GM13976 (cell line): ENCODE data around the gene PARD3.

ENCODE experiments used
- DNase-seq: peaks from one replicate; pipeline ENCODE4 v3.0.0; 2012; ENCODE audit warnings: low spot score
- in situ Hi-C: fragments of 300-500 bp; cut with MboI; formaldehyde crosslinking; loops from one replicate; pipeline ENCODE4 v1.12.0; 2022; ENCODE audit warnings: low sequenced_read_pairs, mixed read lengths, inconsistent platforms; ENCODE audit not compliant: unreplicated experiment
- TF ChIP-seq, protein P1 (sequence below): IDR thresholded peaks from 2 replicates; pipeline ENCODE4 v1.5.1; 2012; ENCODE audit warnings: borderline replicate concordance, mild to moderate bottlenecking; ENCODE audit not compliant: insufficient read depth; ENCODE audit errors: extremely low read depth, missing control alignments, control extremely low read depth

PARD3 gene

GRCh38 chr10:34185998-34186397 is 629.1 kb downstream of the PARD3 start:
- in situ Hi-C loops = no loop called here
- TF ChIP-seq, protein P1, sequence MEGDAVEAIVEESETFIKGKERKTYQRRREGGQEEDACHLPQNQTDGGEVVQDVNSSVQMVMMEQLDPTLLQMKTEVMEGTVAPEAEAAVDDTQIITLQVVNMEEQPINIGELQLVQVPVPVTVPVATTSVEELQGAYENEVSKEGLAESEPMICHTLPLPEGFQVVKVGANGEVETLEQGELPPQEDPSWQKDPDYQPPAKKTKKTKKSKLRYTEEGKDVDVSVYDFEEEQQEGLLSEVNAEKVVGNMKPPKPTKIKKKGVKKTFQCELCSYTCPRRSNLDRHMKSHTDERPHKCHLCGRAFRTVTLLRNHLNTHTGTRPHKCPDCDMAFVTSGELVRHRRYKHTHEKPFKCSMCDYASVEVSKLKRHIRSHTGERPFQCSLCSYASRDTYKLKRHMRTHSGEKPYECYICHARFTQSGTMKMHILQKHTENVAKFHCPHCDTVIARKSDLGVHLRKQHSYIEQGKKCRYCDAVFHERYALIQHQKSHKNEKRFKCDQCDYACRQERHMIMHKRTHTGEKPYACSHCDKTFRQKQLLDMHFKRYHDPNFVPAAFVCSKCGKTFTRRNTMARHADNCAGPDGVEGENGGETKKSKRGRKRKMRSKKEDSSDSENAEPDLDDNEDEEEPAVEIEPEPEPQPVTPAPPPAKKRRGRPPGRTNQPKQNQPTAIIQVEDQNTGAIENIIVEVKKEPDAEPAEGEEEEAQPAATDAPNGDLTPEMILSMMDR = no peak
- no peak for DNase-seq

GRCh38 chr10:34184939-34185386 is 630.1 kb downstream of the PARD3 start:
- TF ChIP-seq, protein P1 = no peak
- in situ Hi-C loops = no loop called here
- DNase-seq = no peak

GRCh38 chr10:34184397-34184796 is 630.7 kb downstream of the PARD3 start:
- TF ChIP-seq, protein P1 = no peak
- DNase-seq = no peak
- in situ Hi-C loops = no loop called here

DNA sequence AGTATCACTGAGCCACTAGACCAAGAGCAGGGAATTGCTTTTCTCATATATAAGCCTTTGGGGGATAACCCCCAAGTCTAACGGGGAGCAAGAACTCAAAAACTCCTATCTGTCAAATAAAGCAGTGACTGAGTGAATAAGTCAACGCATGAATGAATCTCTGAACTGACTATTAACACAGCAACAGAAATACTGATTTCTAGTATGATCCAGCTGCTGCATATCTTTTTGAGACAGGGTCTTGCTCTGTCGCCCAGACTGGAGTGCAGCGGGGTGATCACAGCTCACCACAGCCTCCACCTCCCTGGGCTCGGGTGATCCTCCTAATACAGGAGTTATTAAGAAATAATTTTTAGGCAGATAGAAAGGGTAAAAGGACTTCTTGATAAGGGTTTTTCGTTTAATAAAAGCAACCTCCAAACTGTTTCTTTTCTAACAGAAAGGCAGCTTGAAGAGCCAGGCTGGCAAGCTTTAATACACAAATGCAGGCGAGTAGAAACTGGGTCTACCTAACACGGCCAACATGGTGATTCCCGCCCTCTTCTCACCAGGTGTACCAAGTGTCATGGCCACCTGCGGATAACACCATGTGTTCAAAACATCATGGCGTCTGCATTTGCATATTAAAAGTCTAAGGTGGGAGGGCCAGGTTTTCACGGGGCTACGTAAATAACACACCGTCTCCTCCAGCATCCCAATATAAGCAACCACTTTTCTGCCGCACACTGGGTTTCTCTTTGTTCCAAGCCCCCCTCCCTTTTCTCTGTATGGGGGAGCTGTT is 631.9 kb downstream of the PARD3 start:
- TF ChIP-seq, protein P1 = no peak
- in situ Hi-C loops = no loop called here

DNA sequence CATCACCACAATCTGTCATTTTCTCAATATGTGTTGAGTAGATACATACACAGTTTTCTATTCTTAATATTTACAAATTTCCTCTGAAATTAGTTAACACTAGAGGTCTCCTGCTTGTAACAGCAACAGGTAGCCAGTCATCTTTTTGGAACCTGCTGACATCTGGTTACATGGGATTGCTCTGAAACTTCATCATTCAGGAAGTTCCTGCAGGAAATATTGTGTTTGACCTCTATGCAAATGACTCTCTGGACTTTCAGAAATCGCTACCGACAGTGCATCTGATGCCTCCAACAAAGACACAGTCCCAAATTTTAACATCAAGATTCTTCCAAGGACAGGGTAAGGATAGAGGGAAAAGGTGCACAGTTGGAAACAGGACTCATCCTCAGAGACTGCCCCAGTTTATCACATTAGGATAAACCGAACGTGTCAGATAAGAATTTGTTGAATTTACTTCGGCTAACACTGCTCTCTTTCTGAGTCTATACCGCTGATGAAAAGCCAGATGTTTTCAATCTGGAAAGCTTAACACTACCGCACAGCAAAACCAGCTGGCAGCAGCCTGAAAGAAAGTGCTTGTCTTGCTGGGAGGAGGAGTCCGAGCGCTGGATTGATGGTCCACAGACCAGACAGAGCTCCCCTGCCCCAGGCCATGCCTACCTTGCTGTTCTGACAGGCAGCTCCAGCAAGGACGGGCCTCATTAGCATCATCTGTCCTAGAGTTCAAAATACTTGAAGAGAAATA is 633.4 kb downstream of the PARD3 start:
- in situ Hi-C loops = no loop called here
- no peak for DNase-seq

More for the DNA sequence above, 631.9 kb downstream of the PARD3 start:
- no peak for DNase-seq

DNA sequence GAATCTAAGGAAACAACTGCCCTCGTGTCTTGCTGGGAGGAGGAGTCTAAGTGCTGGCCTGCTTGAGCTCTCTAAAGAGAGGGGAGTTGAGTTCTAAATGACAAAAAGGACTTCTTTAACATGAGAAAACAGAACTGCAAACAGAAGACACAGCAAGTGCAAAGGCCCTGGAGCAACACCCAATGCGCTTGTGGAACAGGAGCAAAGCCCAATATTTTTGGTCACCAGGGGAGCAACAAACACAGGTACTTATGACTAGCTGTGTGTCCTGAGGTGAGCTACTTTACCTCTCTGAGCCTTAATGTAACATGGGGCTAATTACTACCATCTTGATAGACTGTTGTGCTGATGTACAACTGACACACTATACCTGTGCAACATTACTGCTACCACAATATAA is 634.3 kb downstream of the PARD3 start:
- in situ Hi-C loops = no loop called here
- TF ChIP-seq, protein P1 = no peak
- DNase-seq = no peak

More for the DNA sequence above, 633.4 kb downstream of the PARD3 start:
- TF ChIP-seq, protein P1 = no peak
